ENCODE results near the gene ZNF618. TPM values are rescaled to one million over a fixed set of nuclear protein-coding genes. Genes with fewer than 3 reads are reported as not detected.
A peak's percentile ranks its signal among the peaks of the same experiment; 100 is the strongest.
"Not testable (repeated sequence)": the region's sequence is repeated elsewhere in the genome, so short reads cannot be mapped to it uniquely, and the experiment has no call there.

ZNF618 gene
- total RNA-seq, 1 donor from 2014 or later = 51.5 TPM

DNA sequence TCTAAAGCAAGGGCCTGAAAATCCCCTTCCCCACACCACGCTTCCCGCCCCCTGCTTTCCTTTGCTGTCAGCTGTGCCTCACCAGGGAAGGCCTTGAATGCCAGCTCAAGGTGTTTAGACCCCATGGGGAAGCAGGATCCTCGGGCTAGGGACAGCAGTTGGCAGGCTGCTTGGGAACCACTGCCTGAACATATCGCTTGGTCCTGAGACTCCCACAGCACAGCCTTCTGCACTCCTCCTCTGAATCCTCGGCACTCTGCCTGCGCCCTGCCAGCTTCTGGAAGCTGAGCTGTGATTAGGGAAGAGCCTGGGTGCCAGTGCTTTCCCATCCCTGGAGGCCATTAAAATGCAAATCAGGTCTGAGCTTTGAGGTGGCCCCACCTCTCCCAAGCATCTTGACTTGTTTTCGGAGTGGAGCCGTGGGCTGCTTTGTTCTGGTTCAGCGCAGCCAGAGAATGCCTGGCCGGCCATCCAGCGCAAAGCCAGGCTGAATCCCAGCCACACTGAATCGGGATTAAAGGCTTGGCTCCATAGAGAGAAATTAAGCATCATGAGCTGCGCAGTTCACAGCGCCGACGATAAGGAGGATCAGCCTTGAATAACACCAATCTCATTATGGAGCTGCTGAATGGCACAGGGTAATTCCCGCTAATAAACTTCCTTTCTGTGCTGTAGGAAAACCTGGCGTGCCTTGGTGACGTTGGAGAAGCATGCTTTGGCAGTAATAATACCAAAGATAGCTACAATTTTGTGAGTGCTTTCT, 162.0 kb downstream of the ZNF618 start:
- H3K27ac Mint-ChIP-seq = no peak overlapping the region
- H3K9me3 Mint-ChIP-seq = no peaks in the 10 kb centered on the region
- TF ChIP-seq, protein P1, sequence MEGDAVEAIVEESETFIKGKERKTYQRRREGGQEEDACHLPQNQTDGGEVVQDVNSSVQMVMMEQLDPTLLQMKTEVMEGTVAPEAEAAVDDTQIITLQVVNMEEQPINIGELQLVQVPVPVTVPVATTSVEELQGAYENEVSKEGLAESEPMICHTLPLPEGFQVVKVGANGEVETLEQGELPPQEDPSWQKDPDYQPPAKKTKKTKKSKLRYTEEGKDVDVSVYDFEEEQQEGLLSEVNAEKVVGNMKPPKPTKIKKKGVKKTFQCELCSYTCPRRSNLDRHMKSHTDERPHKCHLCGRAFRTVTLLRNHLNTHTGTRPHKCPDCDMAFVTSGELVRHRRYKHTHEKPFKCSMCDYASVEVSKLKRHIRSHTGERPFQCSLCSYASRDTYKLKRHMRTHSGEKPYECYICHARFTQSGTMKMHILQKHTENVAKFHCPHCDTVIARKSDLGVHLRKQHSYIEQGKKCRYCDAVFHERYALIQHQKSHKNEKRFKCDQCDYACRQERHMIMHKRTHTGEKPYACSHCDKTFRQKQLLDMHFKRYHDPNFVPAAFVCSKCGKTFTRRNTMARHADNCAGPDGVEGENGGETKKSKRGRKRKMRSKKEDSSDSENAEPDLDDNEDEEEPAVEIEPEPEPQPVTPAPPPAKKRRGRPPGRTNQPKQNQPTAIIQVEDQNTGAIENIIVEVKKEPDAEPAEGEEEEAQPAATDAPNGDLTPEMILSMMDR (conservative IDR thresholded peaks at IDR 0.05) = no peak
- peaks cover 23% of the 10 kb centered on the region for H3K36me3 Mint-ChIP-seq
- peak; percentile 54 for DNase-seq (ENCODE audit: extremely low spot score, unreplicated experiment)
- no peaks in the 10 kb centered on the region for H3K27me3 Mint-ChIP-seq
- no peak overlapping the region for H3K4me3 Mint-ChIP-seq
- H3K4me1 Mint-ChIP-seq (ENCODE audit: unreplicated experiment) = no peaks in the 10 kb centered on the region

DNA sequence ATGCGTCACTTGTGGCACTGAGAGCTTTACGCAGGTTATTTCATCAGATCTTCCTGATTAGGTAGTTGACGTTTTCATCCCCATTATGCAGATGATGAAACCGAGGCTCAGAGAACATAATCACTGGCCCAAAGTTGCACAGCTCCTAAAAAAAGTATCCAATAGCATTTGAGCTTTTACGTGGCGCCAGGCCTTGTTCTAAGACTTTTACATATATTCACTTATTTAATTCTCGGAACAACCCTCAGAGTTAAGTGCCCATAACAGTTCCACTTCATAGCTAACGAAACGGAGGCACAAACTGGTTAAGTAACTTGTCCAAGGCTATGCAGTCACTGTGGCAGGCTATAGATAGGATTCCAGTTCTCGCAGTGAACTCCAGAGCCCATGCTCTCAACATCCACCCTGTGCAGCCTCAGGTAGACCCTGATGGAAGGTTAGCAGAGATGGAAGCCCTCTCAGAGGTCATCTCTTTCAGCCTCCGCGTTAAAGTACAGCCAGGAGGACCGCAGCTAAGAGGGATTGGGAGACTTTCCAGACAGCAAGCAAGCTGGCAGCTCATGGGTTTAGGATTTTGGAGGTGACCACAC, 162.7 kb downstream of the ZNF618 start:
- DNase-seq (ENCODE audit: extremely low spot score, unreplicated experiment) = peak; percentile 25
- Mint-ChIP-seq H3K27me3 (no peaks in the 10 kb centered on the region), H3K4me3 (no peak overlapping the region), H3K27ac (no peak overlapping the region), H3K9me3 (no peaks in the 10 kb centered on the region), H3K4me1 (ENCODE audit: unreplicated experiment) (no peaks in the 10 kb centered on the region), H3K36me3 (peaks cover 30% of the 10 kb centered on the region)
- TF ChIP-seq, protein P1 (conservative IDR thresholded peaks at IDR 0.05) = no peak

GRCh38 chr9:114039484-114039883, 163.4 kb downstream of the ZNF618 start:
- Mint-ChIP-seq H3K27me3 (no peaks in the 10 kb centered on the region), H3K4me1 (ENCODE audit: unreplicated experiment) (no peaks in the 10 kb centered on the region), H3K27ac (no peak overlapping the region), H3K9me3 (no peaks in the 10 kb centered on the region), H3K36me3 (peaks cover 35% of the 10 kb centered on the region), H3K4me3 (no peak overlapping the region)
- DNase-seq (ENCODE audit: extremely low spot score, unreplicated experiment) = peak; percentile 27
- TF ChIP-seq, protein P1 (conservative IDR thresholded peaks at IDR 0.05) = no peak

GRCh38 chr9:114043660-114044059, 167.6 kb downstream of the ZNF618 start:
- DNase-seq (ENCODE audit: extremely low spot score, unreplicated experiment); H3K27me3 Mint-ChIP-seq; H3K4me3 Mint-ChIP-seq; H3K9me3 Mint-ChIP-seq; H3K27ac Mint-ChIP-seq; H3K4me1 Mint-ChIP-seq (ENCODE audit: unreplicated experiment): not testable (repeated sequence)
- H3K36me3 Mint-ChIP-seq = peaks cover 50% of the 10 kb centered on the region

DNA sequence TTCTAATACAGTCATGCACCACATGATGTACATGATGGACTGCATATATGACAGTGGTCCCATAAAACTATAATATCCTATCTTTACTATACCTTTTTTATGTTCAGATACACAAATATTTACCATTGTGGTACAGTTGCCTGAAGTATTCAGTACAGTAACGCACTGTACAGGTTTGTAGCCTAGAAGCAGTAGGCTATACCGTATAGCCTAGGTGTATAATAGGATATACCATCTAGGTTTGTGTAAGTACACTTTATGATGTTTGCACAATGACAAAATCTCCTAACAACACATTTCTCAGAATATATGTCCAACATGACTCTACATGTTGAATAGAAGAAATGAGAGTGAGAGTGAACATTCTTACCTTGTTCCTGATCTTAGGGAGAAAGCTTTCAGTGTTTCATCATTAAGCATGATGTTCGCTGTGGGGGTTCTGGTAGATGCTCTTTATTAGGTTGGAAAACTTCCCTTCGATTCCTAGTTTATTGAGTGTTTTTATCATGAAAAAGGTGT, 170.2 kb downstream of the ZNF618 start:
- TF ChIP-seq, protein P1 (conservative IDR thresholded peaks at IDR 0.05) = no peak
- DNase-seq (ENCODE audit: extremely low spot score, unreplicated experiment) = no peak
- H3K4me1 Mint-ChIP-seq (ENCODE audit: unreplicated experiment) = no peaks in the 10 kb centered on the region
- H3K9me3 Mint-ChIP-seq = no peaks in the 10 kb centered on the region
- no peak overlapping the region for H3K4me3 Mint-ChIP-seq
- no peak overlapping the region for H3K27ac Mint-ChIP-seq
- no peaks in the 10 kb centered on the region for H3K27me3 Mint-ChIP-seq
- peaks cover 55% of the 10 kb centered on the region for H3K36me3 Mint-ChIP-seq

GRCh38 chr9:114046875-114047274, 170.8 kb downstream of the ZNF618 start:
- TF ChIP-seq, protein P1 (conservative IDR thresholded peaks at IDR 0.05) = no peak
- DNase-seq (ENCODE audit: extremely low spot score, unreplicated experiment) = no peak
- H3K4me3 Mint-ChIP-seq = no peak overlapping the region
- H3K4me1 Mint-ChIP-seq (ENCODE audit: unreplicated experiment) = no peaks in the 10 kb centered on the region
- peaks cover 51% of the 10 kb centered on the region for H3K36me3 Mint-ChIP-seq
- H3K9me3 Mint-ChIP-seq = no peaks in the 10 kb centered on the region
- H3K27me3 Mint-ChIP-seq = no peaks in the 10 kb centered on the region
- no peak overlapping the region for H3K27ac Mint-ChIP-seq

Data from type B pancreatic cell (in vitro differentiated cells).